Right lung (tissue), 10 donors: ENCODE data around the gene CAMKK1. TPM values are rescaled to one million over a fixed set of nuclear protein-coding genes. Genes with fewer than 3 reads are reported as not detected.

ENCODE experiments used
- DNase-seq, 2 donors: peaks; one replicate each; pipeline ENCODE4 v3.0.0-alpha.2; 2013
- long read RNA-seq, 8 donors: transcript quantifications; one replicate each; lab custom pipeline, GENCODE V29; 2026
- polyA plus RNA-seq, 5 donors: library from polyadenylated mRNA; unstranded; fragments of 120-200 nt; gene quantifications; one replicate each; pipeline versions ENCODE4 v1.2.1 to v1.2.3, GENCODE V29; 2013; ENCODE audit warnings: inconsistent platforms in 1 of 5, low replicate concordance in 1 of 5; ENCODE audit not compliant: insufficient read length in 5 of 5, insufficient read depth in 1 of 5

Gene CAMKK1
- 1 to 10 TPM; 2.5 to 4.7 (median 3.3) TPM for polyA plus RNA-seq
- long read RNA-seq, donor 1, result 0 reads
- long read RNA-seq, donor 2, partial matches to known transcripts, result 0 of 1 reads
- long read RNA-seq, donor 2, other reads (novel, unspliced or antisense), result 0 of 1 reads
- long read RNA-seq, donor 3, result 0 reads
- long read RNA-seq, donor 4, result 0 reads
- long read RNA-seq, donor 5, result 0 reads
- long read RNA-seq, donor 6, result 0 reads
- long read RNA-seq, donor 7, result 0 reads
- long read RNA-seq, donor 8, result 0 reads

DNA sequence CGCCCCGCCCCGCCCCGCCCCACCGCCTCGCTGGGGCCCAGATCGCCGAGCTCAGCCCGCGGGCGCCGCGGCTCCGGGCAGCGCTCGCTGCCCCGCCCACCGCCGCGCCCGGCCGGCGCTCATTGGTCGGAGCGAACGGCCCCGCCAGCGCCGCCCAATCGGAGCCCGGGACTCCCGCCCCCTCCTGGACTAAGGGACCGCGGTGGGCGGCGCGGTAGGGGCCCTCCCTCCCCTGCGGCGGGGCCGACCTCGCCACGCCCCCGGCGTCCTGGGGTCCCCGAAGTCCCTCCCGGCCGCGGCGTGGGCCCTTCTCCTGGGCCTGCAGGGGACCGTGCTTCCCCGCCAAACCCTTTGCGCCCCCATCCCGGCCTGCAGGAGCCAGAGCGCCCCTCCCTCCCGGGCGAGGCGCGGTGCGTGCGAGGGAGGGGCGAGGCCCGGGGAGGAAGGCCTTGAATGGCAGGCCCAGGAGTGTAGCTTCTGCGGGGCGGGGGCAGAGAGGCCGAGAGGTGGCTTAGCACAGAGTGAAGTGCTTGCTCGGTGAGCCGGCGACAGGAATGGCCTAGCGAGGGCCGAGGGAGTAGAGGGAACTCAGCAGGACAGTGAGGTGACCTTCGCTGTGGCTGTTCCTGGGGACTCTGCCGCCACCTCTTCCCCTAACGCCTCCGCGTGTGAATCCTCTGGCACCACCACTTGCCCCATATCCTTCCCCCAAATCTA, at the start of gene CAMKK1:
CAMKK1 (minus strand) TSS at position 51 of the 717 bp plus-strand sequence. CDS start 7,366 bp downstream, outside the sequence.
- peak; percentile 79 to 82 for DNase-seq

GRCh38 chr17:3940965-3941698, 48.3 kb upstream of the CAMKK1 start:
- no peak for DNase-seq

GRCh38 chr17:3937359-3937758, 44.5 kb upstream of the CAMKK1 start:
- DNase-seq, result no peak

DNA sequence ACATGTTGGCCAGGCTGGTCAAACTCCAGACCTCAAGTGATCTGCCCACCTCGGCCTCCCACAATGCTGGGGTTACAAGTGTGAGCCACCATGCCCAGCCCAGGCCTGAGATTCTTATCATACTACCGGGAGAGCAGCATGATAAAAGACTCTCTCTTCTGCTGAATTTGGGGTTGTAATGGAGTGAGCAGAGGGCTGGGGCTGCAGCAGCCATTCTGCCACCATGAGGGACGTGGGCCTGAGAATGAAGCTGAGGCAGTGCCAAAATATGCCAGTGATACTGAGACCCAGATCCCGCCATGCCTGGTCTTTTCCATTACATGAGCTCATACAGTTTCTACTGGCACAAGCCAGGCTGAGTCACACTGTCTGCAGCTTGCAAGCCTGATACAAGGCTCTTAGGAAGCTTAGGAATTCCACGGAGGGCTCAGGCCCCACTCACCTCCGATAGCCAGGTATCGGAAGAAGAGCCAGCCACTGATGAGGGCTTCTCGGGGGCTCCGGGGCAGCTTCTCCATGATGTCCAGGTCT, 43.0 kb upstream of the CAMKK1 start:
- DNase-seq, result no peak

DNA sequence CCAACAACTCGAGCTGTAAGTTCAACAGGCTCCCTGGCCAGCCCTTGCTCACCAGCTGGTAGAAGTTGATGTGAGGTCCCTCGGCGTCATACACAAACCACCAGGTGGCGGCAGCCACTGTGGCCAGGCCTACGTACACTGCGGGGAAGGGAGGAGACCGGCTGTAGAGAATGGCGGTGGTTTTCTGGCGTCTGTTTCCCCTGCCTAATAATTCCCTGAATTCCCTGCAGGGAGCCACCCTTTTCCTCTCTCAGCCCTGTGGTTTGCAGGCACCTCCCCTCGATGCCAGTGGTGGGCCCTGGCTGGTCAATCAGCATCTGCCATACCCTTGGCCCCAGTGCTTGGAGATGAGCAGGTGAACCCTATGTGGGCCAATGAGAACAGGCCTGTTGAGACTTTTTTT, 42.3 kb upstream of the CAMKK1 start:
- peak in 1 of 2 donors; percentile 62 for DNase-seq

- no peak for DNase-seq
Observed at GRCh38 chr17:3929764-3930163, 36.9 kb upstream of the CAMKK1 start.

- DNase-seq, result no peak
Observed at GRCh38 chr17:3929181-3929580, 36.3 kb upstream of the CAMKK1 start.

GRCh38 chr17:3928406-3928805, 35.6 kb upstream of the CAMKK1 start:
- no peak for DNase-seq

DNA sequence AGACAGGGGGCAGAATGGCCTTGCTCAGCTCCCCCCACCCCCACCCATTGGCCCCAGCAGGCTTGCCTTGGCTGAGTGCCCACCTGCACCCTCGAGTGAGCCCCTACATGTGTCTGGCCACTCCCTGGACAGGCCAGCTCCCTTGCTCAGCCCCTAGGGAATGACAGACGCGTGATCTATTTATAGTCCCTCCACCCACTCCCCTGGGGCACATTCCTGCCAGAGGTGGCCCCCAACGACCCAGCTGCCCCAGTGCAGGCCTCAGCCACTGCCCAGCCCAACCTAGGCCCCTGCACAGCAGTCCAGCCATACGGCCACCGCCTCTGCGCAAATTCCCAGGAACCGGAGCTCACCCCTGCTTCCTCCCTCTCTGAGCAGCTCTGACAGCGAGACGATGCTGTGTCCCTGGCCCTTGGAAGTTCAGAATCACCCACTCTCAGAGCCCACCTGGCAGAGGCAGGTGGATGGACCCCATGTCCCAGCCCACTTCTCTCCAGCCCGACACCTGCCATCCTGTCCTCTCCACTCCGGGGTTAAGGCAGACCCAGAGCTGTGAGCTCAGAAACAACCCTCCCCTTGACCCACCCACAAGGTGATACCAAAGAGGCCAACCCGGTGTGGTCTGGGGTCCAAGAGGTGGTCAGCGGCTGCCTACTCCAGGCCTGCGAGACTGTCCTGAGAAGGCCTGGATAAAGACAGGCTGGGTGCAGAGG, 34.9 kb upstream of the CAMKK1 start:
- no peak for DNase-seq

DNA sequence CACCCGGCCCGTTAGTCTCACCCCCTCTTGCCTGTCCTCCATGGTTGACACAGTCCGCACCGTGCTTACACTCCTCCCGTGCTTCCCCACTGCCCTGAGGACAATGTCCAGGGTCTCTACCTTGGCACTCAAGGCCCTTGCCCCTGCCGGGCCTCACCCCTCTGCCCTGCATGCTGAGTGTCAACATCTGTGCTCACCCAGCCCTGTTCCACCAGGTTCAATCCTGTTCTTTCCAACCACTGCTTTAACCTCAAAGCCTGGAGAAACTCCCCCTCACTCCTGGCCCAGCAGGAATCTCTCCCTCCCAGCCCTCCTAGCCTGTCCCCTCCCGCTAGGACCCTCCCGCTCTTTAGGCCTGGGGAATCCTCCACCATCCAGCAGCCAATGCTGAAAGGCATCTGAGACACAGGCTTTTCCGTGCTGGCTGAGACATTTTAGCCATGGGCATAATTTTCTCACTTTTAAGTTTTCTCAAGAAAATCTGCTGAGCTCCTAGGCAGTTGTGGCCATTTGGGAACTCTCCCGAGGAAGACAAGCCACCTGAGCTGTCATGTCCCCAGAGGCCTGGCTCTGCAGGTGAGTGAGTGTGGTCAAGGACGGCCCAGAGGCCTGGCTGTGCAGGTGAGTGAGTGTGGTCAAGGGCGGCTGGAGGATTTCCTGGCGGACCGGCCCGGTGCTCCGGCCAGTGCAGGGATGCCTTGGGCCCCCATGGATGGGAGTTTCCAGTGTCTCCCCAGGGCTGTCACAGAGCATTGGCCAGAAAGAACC, 34.2 kb upstream of the CAMKK1 start:
- no peak for DNase-seq

GRCh38 chr17:3925684-3926485, 33.0 kb upstream of the CAMKK1 start:
- no peak for DNase-seq

DNA sequence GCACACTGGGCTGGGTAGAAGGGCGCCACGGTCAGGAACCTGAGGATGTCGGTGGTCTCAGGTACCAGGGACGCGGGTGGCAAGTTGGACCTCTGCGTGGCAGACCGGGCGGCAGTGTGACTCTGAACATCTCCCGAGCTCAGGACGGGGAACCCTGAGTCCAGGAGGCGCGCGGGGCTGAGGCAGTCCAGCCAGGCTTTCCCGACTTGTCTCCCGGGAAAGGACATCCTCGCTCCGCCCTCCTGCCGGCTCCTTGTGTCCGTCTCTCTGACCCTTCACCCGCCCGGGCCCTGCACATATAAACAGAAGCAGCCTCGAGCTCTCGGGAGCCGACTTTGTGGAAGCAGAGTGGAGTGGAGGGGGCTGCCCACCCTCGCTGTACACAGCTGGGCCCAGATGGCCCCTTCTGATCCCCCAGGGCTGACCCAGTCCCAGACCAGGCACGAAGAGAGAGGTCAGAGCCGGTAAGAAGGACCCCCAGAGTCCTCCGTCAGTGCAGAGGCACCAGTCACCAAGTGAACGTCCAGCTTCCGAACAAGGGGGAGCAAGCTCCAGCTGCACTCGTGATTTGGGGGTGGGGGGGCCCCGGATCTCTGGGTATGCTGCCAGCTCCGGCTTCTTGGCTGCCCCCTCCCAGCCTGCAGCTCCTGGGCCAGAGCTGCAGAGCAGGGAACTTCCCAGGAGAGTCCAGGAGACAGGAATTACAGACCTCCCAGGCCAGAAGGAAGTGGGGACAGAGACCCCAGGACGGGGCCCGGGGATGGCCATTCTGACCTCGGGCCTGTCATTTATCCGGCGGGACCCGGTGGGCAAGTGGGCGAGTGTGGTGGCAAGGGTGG, 31.9 kb upstream of the CAMKK1 start:
- DNase-seq, result no peak

DNA sequence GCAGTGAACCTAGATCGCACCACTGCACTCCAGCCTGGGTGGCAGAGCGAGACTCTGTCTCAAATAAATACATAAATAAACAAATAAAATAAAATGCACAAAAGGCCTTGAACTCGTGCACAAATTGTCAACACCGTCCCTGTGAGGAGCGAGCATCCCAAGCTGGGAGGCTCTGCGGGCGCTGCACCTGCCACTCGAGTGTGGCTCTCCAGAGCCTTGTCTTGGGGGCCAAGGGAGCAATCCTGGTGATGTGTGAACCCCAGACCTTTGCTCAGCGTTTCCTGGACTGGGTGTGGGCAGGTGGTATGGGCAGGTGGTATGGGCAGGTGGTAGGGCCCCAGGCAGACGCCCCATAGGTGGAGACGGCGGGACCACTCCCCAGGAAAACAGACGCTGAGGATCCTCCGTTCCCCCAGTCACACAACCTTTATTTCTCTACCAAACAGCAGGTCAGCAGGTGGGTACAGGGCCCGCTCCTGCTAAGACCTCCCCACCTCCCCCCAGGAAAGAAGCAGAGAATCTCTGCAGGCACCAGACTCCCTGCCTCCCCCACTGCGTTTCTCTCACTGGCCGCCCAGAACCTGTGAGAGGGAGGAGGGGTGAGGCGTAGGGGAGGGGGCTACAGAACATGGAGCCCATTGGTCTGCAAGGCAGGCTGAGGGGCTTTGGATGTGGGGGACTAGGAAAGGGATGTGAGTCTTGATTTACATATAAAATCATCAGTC, 30.8 kb upstream of the CAMKK1 start:
- DNase-seq, result no peak

GRCh38 chr17:3922765-3923164, 29.9 kb upstream of the CAMKK1 start:
- no peak for DNase-seq

GRCh38 chr17:3921502-3922319, 28.9 kb upstream of the CAMKK1 start:
- no peak for DNase-seq

DNA sequence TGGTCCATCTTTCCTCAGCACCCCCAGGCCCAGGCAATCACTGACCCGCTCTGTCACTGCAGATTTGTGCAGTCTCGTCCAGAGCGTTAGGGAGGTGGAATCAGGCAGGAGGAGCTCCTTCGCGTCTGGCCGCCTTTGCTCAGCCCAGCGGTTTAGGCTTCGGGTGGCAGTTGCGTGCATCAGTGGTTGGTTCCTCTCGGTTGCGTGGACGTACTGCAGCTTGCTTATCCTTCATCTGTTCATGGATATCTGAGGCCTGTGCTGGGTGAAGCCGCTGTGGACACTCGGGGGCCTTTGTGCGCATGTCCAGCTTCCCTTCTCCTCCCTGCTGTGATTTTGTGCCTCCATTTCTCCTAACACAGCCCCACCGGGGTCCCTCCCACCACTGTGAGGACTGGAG, 28.2 kb upstream of the CAMKK1 start:
- DNase-seq, result no peak

DNA sequence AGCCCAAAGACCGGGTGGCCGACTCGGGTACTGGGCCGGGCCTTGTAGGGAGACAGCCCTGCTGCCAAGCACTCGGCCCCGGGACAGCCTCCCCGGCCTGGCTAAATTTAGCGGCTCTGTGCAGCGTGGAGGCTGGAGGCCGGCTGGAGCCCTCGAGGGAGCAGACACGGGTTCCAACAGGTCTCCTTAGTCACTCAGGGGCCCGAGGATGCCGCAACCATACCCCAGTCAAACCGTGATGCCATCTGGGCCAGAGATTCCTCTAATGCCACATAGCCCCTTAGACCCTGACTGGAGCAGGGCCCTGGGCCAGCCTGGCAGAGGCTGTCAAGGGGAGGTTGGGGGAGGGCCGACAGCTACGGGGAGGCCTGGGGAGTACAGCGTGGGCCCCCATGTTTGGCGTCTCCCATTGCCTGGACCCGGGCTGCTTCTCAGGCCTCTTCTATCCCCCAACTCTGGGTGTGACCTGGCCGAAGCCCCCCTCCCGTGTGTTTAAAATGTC, 26.3 kb upstream of the CAMKK1 start:
- DNase-seq, result no peak
